ENCODE measurements around the gene GTPBP8. TPM values are rescaled to one million over a fixed set of nuclear protein-coding genes. Genes with fewer than 3 reads are reported as not detected.

GTPBP8 gene
- total RNA-seq, 1 donor from 2014 or later: 25.7 TPM

- no peak overlapping the region for H3K4me2 ChIP-seq (ENCODE audit: low read length)
- no peak for DNase-seq (ENCODE audit: low read depth)
- peaks cover 31% of the 10 kb centered on the region for H3K79me2 ChIP-seq (ENCODE audit: insufficient read depth, low read length)
- no peaks in the 10 kb centered on the region for H4K20me1 ChIP-seq (ENCODE audit: insufficient read depth, low read length)
- no peak overlapping the region for H2AFZ ChIP-seq (ENCODE audit: low read depth, low read length)
- H3K9ac ChIP-seq (ENCODE audit: low read length): no peak overlapping the region
- H3K4me1 Mint-ChIP-seq (ENCODE audit: low read depth, unreplicated experiment): peaks cover 9% of the 10 kb centered on the region
- H3K4me3 Mint-ChIP-seq (ENCODE audit: unreplicated experiment): no peak overlapping the region
- H3K9me3 ChIP-seq (ENCODE audit: insufficient read depth, low read depth, low read length): no peaks in the 10 kb centered on the region
- H3K4me1 ChIP-seq (ENCODE audit: insufficient read depth, low read length): peaks cover 8% of the 10 kb centered on the region
- H3K27ac ChIP-seq (ENCODE audit: low read depth, low read length): no peak overlapping the region
- TF ChIP-seq CTCF (IDR thresholded peaks at IDR 0.05; ENCODE audit: insufficient read depth, low read depth, low read length) (no peak), EZH2 (IDR thresholded peaks at IDR 0.05; ENCODE audit: insufficient read depth, low read length) (no peak)
- no peak for FAIRE-seq
- no peaks in the 10 kb centered on the region for H3K27me3 ChIP-seq (ENCODE audit: insufficient read depth, low read length)
- H3K9me3 Mint-ChIP-seq (ENCODE audit: unreplicated experiment): no peaks in the 10 kb centered on the region
- H3K36me3 Mint-ChIP-seq (ENCODE audit: low read depth, unreplicated experiment): peaks cover 7% of the 10 kb centered on the region
- H3K27ac Mint-ChIP-seq (ENCODE audit: unreplicated experiment): no peak overlapping the region
- H3K36me3 ChIP-seq (ENCODE audit: insufficient read depth, low read length): peaks cover 19% of the 10 kb centered on the region
- H3K4me3 ChIP-seq (ENCODE audit: insufficient read depth, low read depth, low read length): no peak overlapping the region
- H3K27me3 Mint-ChIP-seq (ENCODE audit: low read depth, unreplicated experiment): no peaks in the 10 kb centered on the region
These were observed 5.0 kb downstream of the GTPBP8 start for GRCh38 chr3:112995800-112996199.

GRCh38 chr3:113000691-113001090 is 9.9 kb downstream of the GTPBP8 start:
- peaks cover 5% of the 10 kb centered on the region for H4K20me1 ChIP-seq (ENCODE audit: insufficient read depth, low read length)
- DNase-seq (ENCODE audit: low read depth) (no peak), FAIRE-seq (no peak)
- TF ChIP-seq CTCF (IDR thresholded peaks at IDR 0.05; ENCODE audit: insufficient read depth, low read depth, low read length) (no peak), EZH2 (IDR thresholded peaks at IDR 0.05; ENCODE audit: insufficient read depth, low read length) (no peak)
- Mint-ChIP-seq H3K27ac (ENCODE audit: unreplicated experiment) (no peak overlapping the region), H3K4me3 (ENCODE audit: unreplicated experiment) (no peak overlapping the region), H3K9me3 (ENCODE audit: unreplicated experiment) (no peaks in the 10 kb centered on the region), H3K36me3 (ENCODE audit: low read depth, unreplicated experiment) (peaks cover 7% of the 10 kb centered on the region), H3K4me1 (ENCODE audit: low read depth, unreplicated experiment) (no peaks in the 10 kb centered on the region), H3K27me3 (ENCODE audit: low read depth, unreplicated experiment) (no peaks in the 10 kb centered on the region)
- no peak overlapping the region for H3K4me2 ChIP-seq (ENCODE audit: low read length)
- no peaks in the 10 kb centered on the region for H3K4me1 ChIP-seq (ENCODE audit: insufficient read depth, low read length)
- no peaks in the 10 kb centered on the region for H3K9me3 ChIP-seq (ENCODE audit: insufficient read depth, low read depth, low read length)
- H2AFZ ChIP-seq (ENCODE audit: low read depth, low read length): no peak overlapping the region
- no peaks in the 10 kb centered on the region for H3K27me3 ChIP-seq (ENCODE audit: insufficient read depth, low read length)
- no peak overlapping the region for H3K4me3 ChIP-seq (ENCODE audit: insufficient read depth, low read depth, low read length)
- no peak overlapping the region for H3K27ac ChIP-seq (ENCODE audit: low read depth, low read length)
- H3K79me2 ChIP-seq (ENCODE audit: insufficient read depth, low read length): peaks cover 21% of the 10 kb centered on the region
- H3K9ac ChIP-seq (ENCODE audit: low read length): no peak overlapping the region
- H3K36me3 ChIP-seq (ENCODE audit: insufficient read depth, low read length): peaks cover 52% of the 10 kb centered on the region

- H3K4me2 ChIP-seq (ENCODE audit: low read length): no peak overlapping the region
- DNase-seq (ENCODE audit: low read depth): no peak
- peaks cover 5% of the 10 kb centered on the region for H4K20me1 ChIP-seq (ENCODE audit: insufficient read depth, low read length)
- no peak overlapping the region for H2AFZ ChIP-seq (ENCODE audit: low read depth, low read length)
- Mint-ChIP-seq H3K27me3 (ENCODE audit: low read depth, unreplicated experiment) (no peaks in the 10 kb centered on the region), H3K4me1 (ENCODE audit: low read depth, unreplicated experiment) (no peaks in the 10 kb centered on the region), H3K4me3 (ENCODE audit: unreplicated experiment) (no peak overlapping the region), H3K27ac (ENCODE audit: unreplicated experiment) (peak overlapping the region; percentile 10), H3K9me3 (ENCODE audit: unreplicated experiment) (no peaks in the 10 kb centered on the region), H3K36me3 (ENCODE audit: low read depth, unreplicated experiment) (peaks cover 8% of the 10 kb centered on the region)
- H3K4me3 ChIP-seq (ENCODE audit: insufficient read depth, low read depth, low read length): no peak overlapping the region
- H3K9ac ChIP-seq (ENCODE audit: low read length): no peak overlapping the region
- H3K79me2 ChIP-seq (ENCODE audit: insufficient read depth, low read length): peaks cover 21% of the 10 kb centered on the region
- no peaks in the 10 kb centered on the region for H3K4me1 ChIP-seq (ENCODE audit: insufficient read depth, low read length)
- H3K9me3 ChIP-seq (ENCODE audit: insufficient read depth, low read depth, low read length): no peaks in the 10 kb centered on the region
- H3K27ac ChIP-seq (ENCODE audit: low read depth, low read length): no peak overlapping the region
- no peaks in the 10 kb centered on the region for H3K27me3 ChIP-seq (ENCODE audit: insufficient read depth, low read length)
- FAIRE-seq: no peak
- H3K36me3 ChIP-seq (ENCODE audit: insufficient read depth, low read length): peaks cover 58% of the 10 kb centered on the region
- TF ChIP-seq CTCF (IDR thresholded peaks at IDR 0.05; ENCODE audit: insufficient read depth, low read depth, low read length): no peak
- no peak for TF ChIP-seq EZH2 (IDR thresholded peaks at IDR 0.05; ENCODE audit: insufficient read depth, low read length)
These were observed 11.3 kb downstream of the GTPBP8 start for GRCh38 chr3:113002037-113002436.

All from astrocyte (in vitro differentiated cells and primary cell).